ENCODE data around the gene GLIS1.

- TF ChIP-seq NFIC (IDR thresholded peaks at IDR 0.05; ENCODE audit: low read depth, low read length): no peak
- TF ChIP-seq TAF1 (IDR thresholded peaks at IDR 0.05; ENCODE audit: borderline replicate concordance, low read depth, low read length): no peak
- TF ChIP-seq CTCF (IDR thresholded peaks at IDR 0.05 in 2 of 3, conservative IDR thresholded peaks at IDR 0.05 in 1 of 3; ENCODE audit: control insufficient read depth in 2 of 3, extremely low read depth in 1 of 3, insufficient read depth in 1 of 3, low read depth in 3 of 3, low read length in 3 of 3): peak; percentile 81 to 89 (median 85)
- TF ChIP-seq RCOR1 (conservative IDR thresholded peaks at IDR 0.05; ENCODE audit: low read depth, low read length): no peak
- TF ChIP-seq CHD2 (IDR thresholded peaks at IDR 0.05; ENCODE audit: borderline replicate concordance, low read depth, low read length): no peak
- TF ChIP-seq RELA (IDR thresholded peaks at IDR 0.05; ENCODE audit: borderline replicate concordance, partially characterized antibody): no peak
- no peak for TF ChIP-seq EGR1 (IDR thresholded peaks at IDR 0.05; ENCODE audit: borderline replicate concordance in 1 of 2, low read depth in 2 of 2, low read length in 2 of 2)
- TF ChIP-seq RBBP5 (conservative IDR thresholded peaks at IDR 0.05): no peak
- no peak for TF ChIP-seq REST (IDR thresholded peaks at IDR 0.05; ENCODE audit: low read depth, low read length)
- TF ChIP-seq ZBTB33 (IDR thresholded peaks at IDR 0.05): no peak
- peak; percentile 79 for TF ChIP-seq RAD21 (IDR thresholded peaks at IDR 0.05; ENCODE audit: insufficient read depth, low read depth, low read length)
- TF ChIP-seq FOXK2 (IDR thresholded peaks at IDR 0.05): no peak
- TF ChIP-seq ATF2 (IDR thresholded peaks at IDR 0.05; ENCODE audit: low read length): no peak
- TF ChIP-seq SIN3A (IDR thresholded peaks at IDR 0.05; ENCODE audit: low read depth, low read length): no peak
Observed at GRCh38 chr1:53485478-53486394, 253.2 kb downstream of the GLIS1 start.

All from GM12878 (cell line).